ENCODE data around the gene DNAJC27. TPM values are rescaled to one million over a fixed set of nuclear protein-coding genes. Genes with fewer than 3 reads are reported as not detected.

The DNAJC27 gene
- total and polyA plus RNA-seq, 2 of the 13 experiments (the other 11 are each of a cell fraction or from before 2014, with no cell fraction given), result 3.1 to 3.7 TPM

DNA sequence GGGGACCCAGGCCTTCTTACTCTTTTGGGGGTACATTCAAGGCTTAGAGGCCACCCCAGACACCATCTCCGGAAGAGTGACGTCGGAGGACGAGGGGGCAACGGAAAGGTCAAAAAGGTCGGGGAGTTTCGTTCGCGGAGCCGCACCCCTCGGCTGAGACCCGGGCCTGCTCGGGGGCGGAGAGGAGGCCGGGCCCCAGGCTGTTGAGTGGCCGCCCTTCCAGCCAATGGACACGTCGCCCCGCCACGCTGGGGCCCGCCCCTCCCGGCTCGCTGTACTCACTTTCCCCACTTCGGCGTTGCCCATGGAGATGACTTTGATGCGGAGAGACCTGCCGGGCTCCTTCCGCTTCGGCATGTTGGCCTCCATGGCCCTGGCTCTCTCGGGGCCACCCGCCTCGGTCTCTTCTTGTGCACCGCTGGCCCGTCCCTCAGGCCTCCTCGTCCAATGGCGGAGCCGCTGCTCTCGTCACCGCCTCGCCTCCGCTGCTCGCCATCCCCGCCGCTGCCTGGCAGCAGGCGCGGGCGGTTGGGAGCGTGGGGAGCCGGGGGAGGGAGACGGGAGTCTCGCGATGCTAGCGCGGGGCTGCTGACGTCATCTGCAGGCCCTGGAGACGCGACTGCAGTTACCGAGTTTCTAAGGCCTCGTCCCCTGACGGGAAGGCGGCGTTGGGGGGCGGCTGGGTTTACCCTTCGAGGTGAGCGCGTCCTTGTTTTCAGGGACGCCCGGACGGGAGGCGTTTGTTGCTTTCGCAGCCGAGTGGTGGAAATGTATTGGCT, at the start of gene DNAJC27 (continued):
- TF ChIP-seq, protein P1, sequence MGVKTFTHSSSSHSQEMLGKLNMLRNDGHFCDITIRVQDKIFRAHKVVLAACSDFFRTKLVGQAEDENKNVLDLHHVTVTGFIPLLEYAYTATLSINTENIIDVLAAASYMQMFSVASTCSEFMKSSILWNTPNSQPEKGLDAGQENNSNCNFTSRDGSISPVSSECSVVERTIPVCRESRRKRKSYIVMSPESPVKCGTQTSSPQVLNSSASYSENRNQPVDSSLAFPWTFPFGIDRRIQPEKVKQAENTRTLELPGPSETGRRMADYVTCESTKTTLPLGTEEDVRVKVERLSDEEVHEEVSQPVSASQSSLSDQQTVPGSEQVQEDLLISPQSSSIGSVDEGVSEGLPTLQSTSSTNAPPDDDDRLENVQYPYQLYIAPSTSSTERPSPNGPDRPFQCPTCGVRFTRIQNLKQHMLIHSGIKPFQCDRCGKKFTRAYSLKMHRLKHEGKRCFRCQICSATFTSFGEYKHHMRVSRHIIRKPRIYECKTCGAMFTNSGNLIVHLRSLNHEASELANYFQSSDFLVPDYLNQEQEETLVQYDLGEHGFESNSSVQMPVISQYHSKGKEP (CRISPR knock-in tag; IDR thresholded peaks at IDR 0.05), result peak; percentile 70; the same call in 1 of the 2 replicates
- TF ChIP-seq ZNF703 (CRISPR knock-in tag; IDR thresholded peaks at IDR 0.05; ENCODE audit: borderline replicate concordance) (no peak), PAF1 (CRISPR knock-in tag; IDR thresholded peaks at IDR 0.05) (no peak), AKAP8 (CRISPR knock-in tag; IDR thresholded peaks at IDR 0.05) (no peak), ZNF296 (CRISPR knock-in tag; conservative IDR thresholded peaks at IDR 0.05) (no peak), HHEX (CRISPR knock-in tag; IDR thresholded peaks at IDR 0.05) (peak; percentile 22; the same call in 1 of the 2 replicates), ZNF10 (CRISPR knock-in tag; IDR thresholded peaks at IDR 0.05; ENCODE audit: borderline replicate concordance, low read depth) (no peak), ZNF883 (CRISPR knock-in tag; IDR thresholded peaks at IDR 0.05; ENCODE audit: not compliant biosample characterization) (no peak), ZNF160 (CRISPR knock-in tag; IDR thresholded peaks at IDR 0.05) (peak; percentile 83), MAF1 (CRISPR knock-in tag; IDR thresholded peaks at IDR 0.05; ENCODE audit: borderline replicate concordance) (no peak; the same call in 1 of the 2 replicates), ZNF460 (CRISPR knock-in tag; IDR thresholded peaks at IDR 0.05; ENCODE audit: borderline replicate concordance) (no peak), ZNF546 (CRISPR knock-in tag; conservative IDR thresholded peaks at IDR 0.05) (no peak), NCOR1 (IDR thresholded peaks at IDR 0.05; ENCODE audit: borderline replicate concordance, low read length) (no peak; the same call in 1 of the 2 replicates), TOPORS (CRISPR knock-in tag; IDR thresholded peaks at IDR 0.05) (peak; percentile 64; the same call in 1 of the 2 replicates), FOXA1 (IDR thresholded peaks at IDR 0.05) (no peak), FOXA1 (CRISPR knock-in tag; IDR thresholded peaks at IDR 0.05) (peak; percentile 40; the same call in 1 of the 2 replicates)
- TF ChIP-seq, protein P2, sequence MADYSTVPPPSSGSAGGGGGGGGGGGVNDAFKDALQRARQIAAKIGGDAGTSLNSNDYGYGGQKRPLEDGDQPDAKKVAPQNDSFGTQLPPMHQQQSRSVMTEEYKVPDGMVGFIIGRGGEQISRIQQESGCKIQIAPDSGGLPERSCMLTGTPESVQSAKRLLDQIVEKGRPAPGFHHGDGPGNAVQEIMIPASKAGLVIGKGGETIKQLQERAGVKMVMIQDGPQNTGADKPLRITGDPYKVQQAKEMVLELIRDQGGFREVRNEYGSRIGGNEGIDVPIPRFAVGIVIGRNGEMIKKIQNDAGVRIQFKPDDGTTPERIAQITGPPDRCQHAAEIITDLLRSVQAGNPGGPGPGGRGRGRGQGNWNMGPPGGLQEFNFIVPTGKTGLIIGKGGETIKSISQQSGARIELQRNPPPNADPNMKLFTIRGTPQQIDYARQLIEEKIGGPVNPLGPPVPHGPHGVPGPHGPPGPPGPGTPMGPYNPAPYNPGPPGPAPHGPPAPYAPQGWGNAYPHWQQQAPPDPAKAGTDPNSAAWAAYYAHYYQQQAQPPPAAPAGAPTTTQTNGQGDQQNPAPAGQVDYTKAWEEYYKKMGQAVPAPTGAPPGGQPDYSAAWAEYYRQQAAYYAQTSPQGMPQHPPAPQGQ (CRISPR knock-in tag; IDR thresholded peaks at IDR 0.05; ENCODE audit: borderline replicate concordance), result no peak
- TF ChIP-seq, protein P3, sequence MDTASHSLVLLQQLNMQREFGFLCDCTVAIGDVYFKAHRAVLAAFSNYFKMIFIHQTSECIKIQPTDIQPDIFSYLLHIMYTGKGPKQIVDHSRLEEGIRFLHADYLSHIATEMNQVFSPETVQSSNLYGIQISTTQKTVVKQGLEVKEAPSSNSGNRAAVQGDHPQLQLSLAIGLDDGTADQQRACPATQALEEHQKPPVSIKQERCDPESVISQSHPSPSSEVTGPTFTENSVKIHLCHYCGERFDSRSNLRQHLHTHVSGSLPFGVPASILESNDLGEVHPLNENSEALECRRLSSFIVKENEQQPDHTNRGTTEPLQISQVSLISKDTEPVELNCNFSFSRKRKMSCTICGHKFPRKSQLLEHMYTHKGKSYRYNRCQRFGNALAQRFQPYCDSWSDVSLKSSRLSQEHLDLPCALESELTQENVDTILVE (CRISPR knock-in tag; IDR thresholded peaks at IDR 0.05), result peak; percentile 86
- TF ChIP-seq, protein P4, sequence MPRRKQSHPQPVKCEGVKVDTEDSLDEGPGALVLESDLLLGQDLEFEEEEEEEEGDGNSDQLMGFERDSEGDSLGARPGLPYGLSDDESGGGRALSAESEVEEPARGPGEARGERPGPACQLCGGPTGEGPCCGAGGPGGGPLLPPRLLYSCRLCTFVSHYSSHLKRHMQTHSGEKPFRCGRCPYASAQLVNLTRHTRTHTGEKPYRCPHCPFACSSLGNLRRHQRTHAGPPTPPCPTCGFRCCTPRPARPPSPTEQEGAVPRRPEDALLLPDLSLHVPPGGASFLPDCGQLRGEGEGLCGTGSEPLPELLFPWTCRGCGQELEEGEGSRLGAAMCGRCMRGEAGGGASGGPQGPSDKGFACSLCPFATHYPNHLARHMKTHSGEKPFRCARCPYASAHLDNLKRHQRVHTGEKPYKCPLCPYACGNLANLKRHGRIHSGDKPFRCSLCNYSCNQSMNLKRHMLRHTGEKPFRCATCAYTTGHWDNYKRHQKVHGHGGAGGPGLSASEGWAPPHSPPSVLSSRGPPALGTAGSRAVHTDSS (CRISPR knock-in tag; conservative IDR thresholded peaks at IDR 0.05), result no peak
- TF ChIP-seq, protein P5, sequence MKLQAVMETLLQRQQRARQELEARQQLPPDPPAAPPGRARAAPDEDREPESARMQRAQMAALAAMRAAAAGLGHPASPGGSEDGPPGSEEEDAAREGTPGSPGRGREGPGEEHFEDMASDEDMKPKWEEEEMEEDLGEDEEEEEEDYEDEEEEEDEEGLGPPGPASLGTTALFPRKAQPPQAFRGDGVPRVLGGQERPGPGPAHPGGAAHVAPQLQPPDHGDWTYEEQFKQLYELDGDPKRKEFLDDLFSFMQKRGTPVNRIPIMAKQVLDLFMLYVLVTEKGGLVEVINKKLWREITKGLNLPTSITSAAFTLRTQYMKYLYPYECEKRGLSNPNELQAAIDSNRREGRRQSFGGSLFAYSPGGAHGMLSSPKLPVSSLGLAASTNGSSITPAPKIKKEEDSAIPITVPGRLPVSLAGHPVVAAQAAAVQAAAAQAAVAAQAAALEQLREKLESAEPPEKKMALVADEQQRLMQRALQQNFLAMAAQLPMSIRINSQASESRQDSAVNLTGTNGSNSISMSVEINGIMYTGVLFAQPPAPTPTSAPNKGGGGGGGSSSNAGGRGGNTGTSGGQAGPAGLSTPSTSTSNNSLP (IDR thresholded peaks at IDR 0.05; ENCODE audit: low read depth, low read length), result no peak
- TF ChIP-seq, protein P6, sequence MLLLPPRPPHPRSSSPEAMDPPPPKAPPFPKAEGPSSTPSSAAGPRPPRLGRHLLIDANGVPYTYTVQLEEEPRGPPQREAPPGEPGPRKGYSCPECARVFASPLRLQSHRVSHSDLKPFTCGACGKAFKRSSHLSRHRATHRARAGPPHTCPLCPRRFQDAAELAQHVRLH (CRISPR knock-in tag; IDR thresholded peaks at IDR 0.05; ENCODE audit: borderline replicate concordance, low read depth), result peak; percentile 39; the same call in 1 of the 2 replicates
